HUDEP-2 (cell line): ENCODE measurements around the gene DDX54.

Experiments used
- DNase-seq, 76 experiments: peaks; one replicate each; lab custom pipeline; 2025; ENCODE audit not compliant: unreplicated experiment in 76 of 76; lab: John Stamatoyannopoulos, UW

DDX54 gene

GRCh38 chr12:113185180-113186032 is at the start of gene DDX54, which contains the start of gene RITA1:
DDX54 (minus strand) TSS chr12:113185478; CDS start chr12:113185451, 27 bp downstream.
RITA1 (plus strand) TSS chr12:113185721; CDS start chr12:113186747, 1,026 bp downstream.
- DNase-seq: peak in 72 of 76 experiments; percentile 20 to 96 (median 71)

DNA sequence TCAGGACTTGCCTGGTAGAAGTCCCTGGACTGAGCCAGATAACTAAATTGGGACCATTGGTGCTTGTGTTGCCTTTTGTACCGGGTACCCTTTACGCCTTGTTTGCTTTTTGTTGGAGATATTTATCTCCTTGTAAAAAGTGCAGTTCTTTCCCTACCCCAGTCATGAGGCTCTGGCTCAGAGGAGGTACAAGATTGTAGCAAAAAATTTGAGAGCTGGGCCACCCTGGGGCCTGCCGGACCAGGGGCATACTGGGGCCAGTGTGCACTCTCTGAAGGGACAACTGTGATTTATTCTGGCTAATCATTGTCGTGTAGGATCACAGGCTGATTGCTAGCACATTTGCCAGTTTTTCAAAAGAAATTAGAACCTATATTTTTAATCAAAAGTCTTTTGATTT is 49.2 kb upstream of the DDX54 start:
- DNase-seq: no peak

GRCh38 chr12:113233967-113234366 is 48.7 kb upstream of the DDX54 start:
- no peak for DNase-seq

DNA sequence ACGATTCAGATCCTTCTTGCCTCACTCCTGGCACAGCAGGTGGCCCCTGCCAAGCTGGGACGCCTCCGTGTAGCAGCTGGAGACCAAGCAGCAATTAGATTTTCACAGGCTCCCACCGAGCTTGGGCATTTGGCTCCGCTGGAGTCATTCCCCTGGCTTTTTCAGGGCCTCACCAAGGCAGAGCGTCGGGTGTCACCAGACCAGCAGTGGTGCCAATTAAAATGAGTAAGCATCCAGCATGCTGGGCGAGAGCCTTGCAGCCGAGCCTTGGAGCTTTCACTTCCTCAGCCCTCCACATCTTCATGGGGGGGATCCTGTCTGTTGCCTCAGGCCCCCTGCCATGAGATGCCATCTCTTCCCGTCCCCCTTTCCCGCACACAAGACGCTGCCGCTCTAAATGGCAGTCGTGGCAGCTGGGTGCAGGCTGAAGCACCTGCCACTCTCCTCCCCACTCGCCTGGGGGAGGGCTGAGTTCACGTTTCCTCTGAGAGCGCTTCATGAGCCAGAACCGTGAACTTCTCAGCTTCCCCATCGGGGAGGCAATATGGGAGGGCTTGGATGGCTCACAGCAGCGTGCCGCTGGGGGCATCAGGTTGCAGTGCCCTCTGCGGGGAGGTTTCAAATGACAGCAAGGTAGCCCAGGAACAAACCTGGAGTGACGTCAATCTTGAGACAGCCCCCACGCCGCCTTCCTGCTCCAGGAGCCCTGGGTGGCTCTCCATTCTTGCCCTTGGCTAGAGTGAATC is 47.7 kb upstream of the DDX54 start:
- DNase-seq: peak in 45 of 76 experiments; percentile 9 to 69 (median 30)

DNA sequence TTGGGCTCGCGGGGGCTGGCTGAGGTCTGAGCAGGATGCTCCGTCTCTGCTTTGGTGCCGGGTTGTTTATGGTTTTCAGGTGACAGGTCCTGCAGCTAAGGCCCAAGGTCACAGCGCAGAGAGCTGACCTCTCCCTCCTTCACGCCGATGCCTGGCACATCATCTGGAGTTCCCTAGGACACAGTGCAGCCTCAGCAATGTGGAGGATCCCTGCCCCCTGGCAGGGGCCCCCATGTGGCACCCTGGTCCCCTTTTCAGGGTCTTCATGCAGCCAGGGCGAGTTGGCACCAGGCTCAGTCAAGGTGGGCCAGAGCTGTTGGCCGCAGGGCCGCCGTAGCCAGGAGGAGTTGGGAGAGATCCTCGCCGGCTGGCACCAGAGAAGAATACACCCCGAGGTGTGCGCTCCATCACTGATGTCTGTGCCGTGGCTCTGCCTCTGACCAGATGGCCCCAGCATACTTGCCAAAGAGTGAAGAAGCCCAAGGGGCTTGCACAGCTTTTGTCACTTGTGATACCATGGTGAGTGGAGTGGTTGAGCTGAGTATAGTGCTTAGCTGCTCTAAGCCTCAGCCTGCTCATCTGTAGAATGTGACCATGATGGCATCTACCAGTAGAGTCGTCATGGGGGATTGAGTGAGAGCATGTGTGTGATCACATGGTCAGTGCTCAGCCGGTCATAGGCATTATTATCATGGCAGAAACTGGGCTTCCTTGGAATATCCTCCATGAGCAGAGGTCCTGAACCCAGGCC is 47.0 kb upstream of the DDX54 start:
- no peak for DNase-seq

DNA sequence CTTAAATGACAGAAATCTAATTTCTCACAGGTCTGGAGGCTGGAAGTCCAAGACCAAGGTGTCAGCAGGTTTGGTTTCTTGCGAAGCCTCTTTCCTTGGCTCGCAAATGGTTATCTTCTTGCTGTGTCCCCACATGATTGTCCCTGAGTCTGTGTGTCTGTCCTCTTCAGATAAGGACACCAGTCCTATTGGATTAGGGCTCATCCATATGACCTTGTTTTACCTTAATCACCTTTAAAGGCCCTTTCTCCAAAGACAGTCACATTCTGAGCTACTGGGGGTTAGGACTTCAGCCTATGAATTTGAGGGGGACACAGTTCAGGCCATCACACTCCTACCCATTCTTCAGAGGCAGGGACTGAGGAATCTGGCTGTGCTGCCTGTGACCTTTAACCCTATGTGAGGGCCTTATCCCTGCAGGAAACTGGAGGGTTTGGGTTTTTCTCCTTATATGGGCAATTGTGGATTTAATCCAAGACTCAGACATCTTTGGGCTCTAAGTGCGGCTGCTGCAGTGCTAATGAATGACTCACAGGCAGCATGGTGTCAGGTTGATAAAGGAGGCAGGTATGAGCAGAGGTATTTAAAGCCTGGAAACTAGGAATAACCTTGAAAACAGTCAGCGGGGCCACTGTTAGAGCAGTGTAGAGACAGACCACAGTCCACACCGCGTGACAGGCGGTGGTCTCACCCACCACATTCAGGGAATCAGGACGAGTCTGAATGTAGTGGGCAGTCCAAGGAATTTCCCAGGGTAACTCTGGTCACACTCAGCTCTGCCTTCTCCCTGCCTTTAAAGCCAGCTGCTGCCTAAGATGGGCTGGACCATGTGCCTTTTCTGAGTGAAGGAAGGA is 46.2 kb upstream of the DDX54 start:
- peak in 11 of 76 experiments; percentile 3 to 26 (median 12) for DNase-seq

GRCh38 chr12:113230315-113231234 is 45.3 kb upstream of the DDX54 start:
- DNase-seq: peak in 9 of 76 experiments; percentile 7 to 57 (median 20)

DNA sequence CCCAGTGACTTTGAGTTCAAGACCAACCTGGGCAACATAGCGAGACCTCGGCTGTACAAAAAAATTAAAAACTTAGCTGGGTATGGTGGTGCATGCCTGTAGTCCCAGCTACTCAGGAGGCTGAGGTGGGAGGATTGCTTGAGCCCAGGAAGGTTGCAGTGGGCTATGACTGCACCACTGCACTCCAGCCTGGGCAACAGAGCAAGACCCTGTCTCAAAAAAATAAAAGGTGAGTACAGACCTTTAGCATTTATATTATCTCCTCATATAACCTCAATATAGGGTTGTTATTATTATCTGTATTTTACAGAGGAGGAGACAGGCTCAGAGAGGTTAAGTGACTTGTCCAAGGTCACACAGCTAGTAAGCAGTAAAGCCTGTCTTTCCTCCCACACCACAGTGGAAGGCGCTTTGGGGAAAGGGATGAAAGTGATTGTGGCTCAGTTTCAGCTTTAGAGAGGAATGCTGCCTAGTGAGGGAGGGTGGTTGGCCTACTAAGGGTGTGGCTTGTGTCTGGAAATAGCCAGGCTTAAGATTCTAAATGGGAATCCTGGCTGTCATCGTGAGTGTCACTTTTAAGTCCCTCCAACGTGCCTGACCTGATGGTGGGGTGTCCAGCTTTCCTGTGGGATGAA is 43.2 kb upstream of the DDX54 start:
- DNase-seq: no peak

GRCh38 chr12:113227686-113228391 is 42.6 kb upstream of the DDX54 start:
- DNase-seq: no peak

DNA sequence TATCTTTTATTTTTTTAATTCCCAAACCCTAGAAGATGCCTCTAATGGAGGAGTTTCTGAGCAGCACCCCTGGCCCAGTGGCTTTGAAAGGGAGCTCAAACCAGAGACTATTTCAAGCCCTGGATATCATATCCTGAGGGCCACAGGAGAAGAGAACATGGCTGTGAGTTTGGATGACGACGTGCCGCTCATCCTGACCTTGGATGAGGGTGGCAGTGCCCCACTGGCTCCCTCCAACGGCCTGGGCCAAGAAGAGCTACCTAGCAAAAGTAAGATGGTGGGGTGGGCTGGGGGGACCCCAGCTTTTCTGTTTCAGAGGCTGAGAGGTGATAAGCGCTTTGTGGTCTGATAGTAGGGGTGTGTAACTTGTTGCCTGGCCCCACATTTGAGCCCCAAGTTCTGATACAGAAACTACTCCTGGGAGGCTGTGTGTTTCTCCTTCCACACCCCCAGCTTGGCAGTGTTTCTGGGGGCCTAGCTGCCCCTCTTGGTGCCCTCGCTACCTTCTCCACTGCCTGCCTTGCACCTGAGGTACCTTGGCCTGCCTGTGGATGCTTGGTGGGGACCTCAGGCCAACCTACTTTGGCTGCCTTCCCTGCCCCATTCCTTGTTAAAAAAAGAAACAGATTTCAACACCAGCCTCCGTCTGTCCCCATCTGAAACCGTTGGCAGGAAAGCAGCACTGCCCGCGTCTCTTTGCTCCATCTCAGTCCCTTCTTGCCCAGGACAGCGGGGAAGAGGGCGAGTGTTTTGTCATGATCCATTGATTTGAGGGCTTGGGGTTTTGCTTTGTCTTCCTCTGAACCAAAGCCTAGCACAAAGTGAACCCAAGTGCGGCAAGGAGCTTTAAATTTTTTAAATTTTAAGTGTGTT is 41.7 kb upstream of the DDX54 start:
- DNase-seq: no peak

GRCh38 chr12:113224955-113225354 is 39.7 kb upstream of the DDX54 start:
- no peak for DNase-seq

GRCh38 chr12:113222730-113223531 is 37.7 kb upstream of the DDX54 start:
- peak in 1 of 76 experiments; percentile 2 for DNase-seq

DNA sequence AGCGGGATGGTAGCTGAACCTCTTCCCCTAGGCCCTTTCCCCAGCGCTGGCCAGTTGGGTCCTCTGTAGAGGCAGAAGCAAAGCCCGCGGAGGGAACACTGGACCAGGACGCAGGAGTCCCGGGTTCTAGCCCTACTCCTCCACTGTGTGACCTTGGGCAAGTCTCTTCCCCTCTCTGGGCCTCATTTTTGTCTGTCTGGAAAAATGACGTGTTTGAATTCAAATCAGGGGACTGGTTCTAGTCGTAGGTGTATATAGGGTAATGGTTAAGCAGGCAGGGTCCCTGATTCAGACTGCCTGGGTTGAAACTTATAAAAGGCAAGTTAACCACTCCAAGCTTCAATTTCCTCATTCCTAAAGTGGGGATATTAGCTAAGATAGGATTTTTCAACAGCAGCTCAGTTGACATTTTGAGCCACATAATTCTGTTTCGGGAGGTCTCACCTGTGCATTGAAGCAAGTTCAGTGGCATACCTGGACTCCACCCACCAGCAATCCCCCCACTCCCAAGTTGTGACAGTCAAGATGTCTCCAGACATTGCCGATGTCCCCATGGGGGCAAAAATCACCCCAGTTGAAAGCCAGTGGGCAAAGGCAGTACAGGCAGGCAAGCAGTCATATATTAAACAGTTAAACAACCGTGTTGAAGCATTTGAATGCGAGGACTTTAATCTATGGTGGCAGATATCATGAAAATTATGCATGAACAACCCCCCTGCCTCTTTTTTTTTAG is 36.9 kb upstream of the DDX54 start:
- DNase-seq: peak in 6 of 76 experiments; percentile 9 to 43 (median 24)

- DNase-seq: peak in 75 of 76 experiments; percentile 85 to 100 (median 99)
Observed at GRCh38 chr12:113221181-113221996, 36.1 kb upstream of the DDX54 start, which contains the start of gene TPCN1. TPCN1 (plus strand) TSS chr12:113221464; CDS start chr12:113226853, 5,389 bp downstream.
